GM19468 (cell line): ENCODE data around the gene ACAD10.
A peak's percentile ranks its signal among the peaks of the same experiment; 100 is the strongest.
"Not testable (repeated sequence)": the region's sequence is repeated elsewhere in the genome, so short reads cannot be mapped to it uniquely, and the experiment has no call there.

Experiments used
- ATAC-seq: cut with Tn5 transposase; IDR thresholded peaks from one replicate; pipeline ENCODE4 v1.9.1; 2021; ENCODE audit warnings: mild to moderate bottlenecking, moderate library complexity, moderate number of reproducible peaks; ENCODE audit not compliant: unreplicated experiment; ENCODE audit errors: extremely low read depth

The ACAD10 gene

DNA sequence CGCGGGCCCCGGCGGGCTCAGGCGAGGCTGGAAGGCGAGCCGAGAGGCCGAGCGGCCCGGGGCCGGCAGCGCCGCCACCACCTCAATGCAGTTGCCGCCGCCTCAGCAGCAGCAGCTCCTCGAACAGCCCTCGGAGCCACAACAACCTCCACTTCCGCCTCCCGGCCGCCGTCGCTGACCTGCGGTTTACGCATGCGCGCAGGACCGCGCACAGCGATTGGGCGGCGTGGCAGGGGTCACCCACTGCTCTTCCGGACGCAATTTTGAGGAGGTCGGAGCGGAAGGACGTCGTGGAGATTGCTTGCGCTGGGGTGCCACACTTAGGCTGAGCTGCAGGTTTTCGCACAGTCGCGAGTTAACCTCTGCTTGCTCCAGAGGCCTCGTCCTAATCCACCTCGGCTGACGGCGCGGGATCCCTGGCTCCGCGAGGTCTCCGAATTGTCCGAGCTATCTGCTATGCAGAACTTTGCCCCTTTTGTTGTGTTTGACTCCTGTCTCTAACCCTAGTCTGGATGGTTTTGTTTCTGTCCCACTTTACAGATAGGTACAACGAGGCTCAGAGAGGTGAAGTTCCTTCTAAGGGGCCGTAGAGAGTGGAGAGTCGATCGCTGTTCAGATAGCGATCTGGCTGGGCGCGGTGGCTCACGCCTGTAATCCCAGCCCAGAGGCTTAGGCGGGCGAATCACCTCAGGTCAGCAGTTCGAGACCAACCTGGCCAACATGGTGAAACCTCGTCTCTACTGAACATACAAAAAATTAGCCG is at the start of gene ACAD10, which contains the start of gene BRAP:
ACAD10 (plus strand) TSS at position 243 of the 763 bp plus-strand sequence. CDS start 6,657 bp downstream, outside the sequence.
BRAP (minus strand) TSS at position 146 of the 763 bp plus-strand sequence. CDS start 164 bp downstream, outside the sequence.
- ATAC-seq, result peak; percentile 75

DNA sequence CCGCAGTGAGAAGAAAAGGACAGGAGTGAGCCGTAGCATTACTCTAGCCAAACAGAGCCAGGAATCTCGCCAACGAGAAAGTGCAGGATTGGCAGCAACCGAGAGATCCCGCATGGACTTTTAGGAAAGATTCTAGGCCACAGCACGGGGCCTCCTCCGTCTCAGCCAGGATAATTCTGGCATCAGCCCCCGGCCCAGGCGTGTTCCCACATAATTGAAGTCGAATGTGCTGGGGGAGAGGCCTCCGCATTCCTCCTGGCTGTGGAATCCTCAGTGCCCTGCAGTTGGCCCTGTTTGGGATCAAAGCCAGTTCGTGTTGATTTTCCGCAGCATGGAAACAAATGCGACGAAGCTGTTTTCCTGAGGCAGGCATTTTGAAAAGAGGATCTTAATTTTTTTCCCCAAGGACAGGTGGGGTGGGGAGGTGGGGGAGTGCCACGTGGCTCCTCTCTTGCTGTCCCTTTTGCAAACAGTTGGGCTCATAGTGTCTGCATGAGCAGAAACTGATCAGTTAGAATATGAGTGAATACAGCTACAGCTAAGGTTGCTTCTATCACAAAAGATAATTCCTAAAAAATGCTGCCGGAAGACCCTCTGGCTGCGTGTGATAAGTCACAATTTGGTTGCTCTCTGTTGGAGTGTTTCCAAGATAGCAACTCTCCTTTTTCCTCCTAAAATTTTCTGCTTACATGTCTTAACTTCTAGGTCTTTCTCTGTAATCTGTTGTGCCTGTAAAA is 49.5 kb upstream of the ACAD10 start:
- no peak for ATAC-seq

- ATAC-seq, result no peak
These were observed 47.3 kb upstream of the ACAD10 start for GRCh38 chr12:111638556-111638955.

DNA sequence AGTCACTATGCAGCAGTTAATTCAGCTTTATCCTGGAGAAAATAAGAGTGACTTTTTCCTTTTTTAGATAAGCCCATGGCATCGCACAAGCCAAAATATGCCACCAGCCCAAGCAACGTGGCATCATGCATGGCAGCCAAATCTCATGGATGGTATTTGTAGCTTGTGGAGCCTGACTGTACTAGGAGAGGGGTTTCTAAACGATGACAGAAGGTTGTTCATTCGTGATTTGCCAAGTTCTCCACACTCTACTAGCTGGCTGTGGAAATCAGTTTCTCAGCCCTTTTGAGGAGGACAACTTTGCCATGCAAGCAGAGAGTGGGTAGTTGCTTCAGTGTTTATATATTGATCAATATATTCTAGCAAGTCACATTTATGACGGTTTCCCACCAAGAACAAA is 45.3 kb upstream of the ACAD10 start:
- ATAC-seq, result no peak

GRCh38 chr12:111642681-111643426 is 43.0 kb upstream of the ACAD10 start:
- ATAC-seq, result no peak

GRCh38 chr12:111643427-111643826 is 42.4 kb upstream of the ACAD10 start:
- no peak for ATAC-seq

GRCh38 chr12:111645433-111645832 is 40.4 kb upstream of the ACAD10 start:
- no peak for ATAC-seq

DNA sequence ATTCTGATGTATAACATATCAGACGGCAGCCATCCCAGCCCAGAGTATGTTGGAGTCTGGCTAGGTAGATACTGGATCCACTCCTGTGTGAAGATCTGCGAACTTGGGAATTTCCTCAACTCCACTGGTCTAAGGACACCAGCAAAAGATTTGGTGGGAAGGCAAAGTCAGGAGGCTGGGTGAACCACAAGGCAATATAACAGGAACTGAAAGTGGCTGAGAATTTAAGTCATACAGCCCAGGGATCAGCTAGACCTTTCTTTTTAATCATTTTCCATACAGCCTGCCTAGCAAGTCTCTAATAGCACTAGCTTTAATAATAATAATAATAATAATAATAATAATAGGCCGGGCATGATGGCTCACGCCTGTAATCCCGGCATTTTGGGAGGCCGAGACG is 34.9 kb upstream of the ACAD10 start:
- ATAC-seq, result no peak

DNA sequence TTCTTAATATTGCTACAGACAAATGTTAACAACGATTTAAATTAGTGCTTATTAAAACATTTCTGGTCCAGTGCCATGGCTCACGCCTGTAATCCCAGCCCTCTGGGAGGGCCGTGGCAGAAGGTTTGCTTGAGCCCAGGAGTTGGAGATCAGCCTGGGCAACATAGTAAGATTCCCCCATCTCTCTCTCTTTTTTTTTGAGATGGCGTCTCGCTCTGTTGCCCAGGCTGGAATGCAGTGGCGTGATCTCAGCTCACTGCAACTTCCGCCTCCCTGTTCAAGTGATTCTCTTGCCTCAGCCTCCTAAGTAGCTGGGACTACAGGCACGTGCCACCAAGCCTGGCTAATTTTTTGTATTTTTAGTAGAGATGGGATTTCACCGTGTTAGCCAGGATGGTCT is 33.3 kb upstream of the ACAD10 start:
- ATAC-seq, result not testable (repeated sequence)

GRCh38 chr12:111653596-111653995 is 32.3 kb upstream of the ACAD10 start:
- no peak for ATAC-seq

DNA sequence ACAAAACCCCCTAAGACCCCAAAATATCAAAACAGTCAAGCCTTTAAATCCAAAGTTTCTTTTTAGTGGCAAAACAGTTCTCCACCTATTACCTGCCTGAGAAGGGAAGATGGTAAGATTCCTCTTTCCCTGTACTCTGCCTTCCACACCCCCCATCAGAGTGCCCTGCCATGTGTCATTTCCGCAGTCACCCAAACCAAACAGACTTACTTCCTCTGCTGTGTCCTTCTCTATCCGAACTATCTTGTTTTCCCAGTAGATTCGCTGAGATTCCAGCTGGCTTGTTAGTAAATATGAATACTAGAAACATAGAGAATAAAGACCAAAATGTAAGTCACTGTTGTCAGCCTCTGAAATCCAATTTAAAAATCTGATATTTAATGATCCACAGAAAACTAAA is 30.5 kb upstream of the ACAD10 start:
- no peak for ATAC-seq

GRCh38 chr12:111656016-111656415 is 29.8 kb upstream of the ACAD10 start:
- ATAC-seq, result no peak

GRCh38 chr12:111664499-111664898 is 21.4 kb upstream of the ACAD10 start:
- ATAC-seq, result no peak

- no peak for ATAC-seq
These were observed 20.6 kb upstream of the ACAD10 start for GRCh38 chr12:111664961-111665865.

- no peak for ATAC-seq
These were observed 13.0 kb upstream of the ACAD10 start for GRCh38 chr12:111672822-111673381.

GRCh38 chr12:111673503-111673902 is 12.3 kb upstream of the ACAD10 start:
- no peak for ATAC-seq

DNA sequence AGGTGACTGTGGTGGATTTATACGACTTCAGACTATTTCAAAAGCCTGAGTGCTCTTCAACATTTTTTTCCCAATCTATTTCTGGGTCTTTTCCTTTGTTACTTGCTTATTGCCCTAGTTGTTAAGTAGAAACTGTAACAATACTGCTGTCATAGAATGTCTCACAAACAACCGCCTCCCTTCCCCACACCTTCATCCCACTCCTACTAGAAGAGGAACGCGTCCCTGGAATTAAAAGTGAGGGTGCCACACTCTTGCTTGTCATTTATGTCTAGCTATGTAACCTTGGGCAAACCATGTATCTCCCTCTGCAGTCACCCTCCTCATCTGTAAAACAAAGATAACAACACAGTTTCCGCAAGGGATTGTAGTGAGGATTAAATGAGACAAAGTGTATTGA is 8.7 kb upstream of the ACAD10 start:
- no peak for ATAC-seq

- ATAC-seq, result not testable (repeated sequence)
These were observed 1.2 kb upstream of the ACAD10 start for GRCh38 chr12:111684485-111685198.

DNA sequence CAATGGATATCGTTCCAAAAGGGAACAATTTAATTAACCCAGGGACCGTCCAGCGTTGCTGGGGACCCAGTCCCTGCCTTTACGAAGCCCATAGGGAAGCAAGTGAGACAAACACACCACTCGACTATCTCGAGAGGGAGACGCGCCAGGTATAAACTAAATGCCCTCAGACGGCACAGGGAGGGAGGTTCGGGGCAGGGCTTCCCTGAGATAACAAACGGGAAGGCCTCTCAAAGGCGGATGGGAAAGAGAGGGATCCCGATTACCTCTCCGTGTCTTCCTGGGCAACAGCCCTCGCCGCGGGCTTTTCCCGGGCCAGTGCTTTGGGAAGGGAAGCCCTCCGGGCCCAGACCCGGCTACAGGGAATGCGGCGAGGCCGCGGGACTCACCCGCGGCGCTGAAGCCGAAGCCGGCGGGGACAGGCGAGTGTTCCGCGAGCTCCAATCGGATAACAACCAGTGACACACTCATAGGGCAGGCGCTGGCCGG is 487 bp upstream of the ACAD10 start:
- ATAC-seq, result peak; percentile 11
